HepG2 (cell line): ENCODE data around the gene CHIC2. TPM values are rescaled to one million over a fixed set of nuclear protein-coding genes. Genes with fewer than 3 reads are reported as not detected.

Experiments used
- ATAC-seq: fragments of 200-7000 bp; cut with Tn5 transposase; 3 replicates; pipeline ENCODE4 v1.9.1; 2020; ENCODE audit warnings: mild to moderate bottlenecking, moderate library complexity
- BruUV-seq: library from RNA; stranded (reverse); fragments of 400-500 nt; replicated peaks from 2 replicates; lab custom pipeline; 2021; lab: Mats Ljungman, UMichigan
- CTCF ChIA-PET: fragments of 300-600 bp; formaldehyde crosslinking; extraction: SDS; loops from one replicate; lab custom pipeline; 2021; ENCODE audit warnings: low total read pairs, inconsistent platforms, low intra/inter-chr PET ratio; lab: Yijun Ruan, JAX
- POLR2A ChIA-PET: fragments of 350-600 bp; sonication (Branson Sonifier 250); formaldehyde crosslinking; loops from one replicate; lab custom pipeline; 2020; ENCODE audit warnings: antibody characterized with exemption, inconsistent platforms; lab: Yijun Ruan, JAX
- DNase-seq: peaks from one replicate; pipeline ENCODE4 v3.0.0-alpha.2; 2015; ENCODE audit warnings: low spot score
- FAIRE-seq: peaks from 3 replicates; lab custom pipeline; 2011; peaks lifted over from hg19 to GRCh38; lab: Jason Lieb, UNC
- H2AFZ ChIP-seq: one replicate; pipeline ENCODE4 v1.6.1; 2011; ENCODE audit warnings: low read length, inconsistent platforms
- H3K27ac ChIP-seq: fragments of 300-600 bp; 3 replicates; pipeline ENCODE4 v1.8.0; 2011; ENCODE audit warnings: mixed run types, mild to moderate bottlenecking, mixed read lengths, low read length, inconsistent platforms; ENCODE audit not compliant: insufficient read depth; ENCODE audit errors: extremely low read length
- H3K27me3 ChIP-seq, 2 experiments: fragments of 200-600 bp in 1 of 2; 2 replicates in 1 of 2; 3 replicates in 1 of 2; pipeline versions ENCODE4 v1.6.0 to v1.8.0; 2011; ENCODE audit warnings: low read length in 2 of 2, mild to moderate bottlenecking in 2 of 2, moderate library complexity in 2 of 2, inconsistent platforms in 1 of 2; ENCODE audit not compliant: insufficient read depth in 2 of 2, control insufficient read depth in 1 of 2
- H3K36me3 ChIP-seq, 2 experiments: fragments of 200-600 bp in 1 of 2; replicated peaks in 1 of 2; 2 replicates in 1 of 2; 3 replicates in 1 of 2; pipeline versions ENCODE4 v1.5.1 to v1.8.0; 2011; ENCODE audit warnings: low read length in 2 of 2, inconsistent platforms in 1 of 2; ENCODE audit not compliant: insufficient read depth in 2 of 2, control insufficient read depth in 1 of 2
- H3K4me1 ChIP-seq: 2 replicates; pipeline ENCODE4 v1.5.1; 2012; ENCODE audit warnings: low read length, inconsistent platforms; ENCODE audit not compliant: insufficient read depth
- H3K4me2 ChIP-seq: 2 replicates; pipeline ENCODE4 v1.6.0; 2011; ENCODE audit warnings: low read depth, low read length, inconsistent platforms
- H3K4me3 ChIP-seq, 3 experiments: fragments of 200-600 bp in 1 of 3; sonication (generic), shearing (Covaris generic) in 1 of 3; replicated peaks in 1 of 3; 2 replicates each; pipeline ENCODE4 v1.5.1; 2011 to 2016; ENCODE audit warnings: low read length in 3 of 3, inconsistent platforms in 2 of 3, low read depth in 2 of 3, mild to moderate bottlenecking in 2 of 3, control low read depth in 1 of 3, mixed read lengths in 1 of 3; ENCODE audit not compliant: insufficient read depth in 1 of 3
- H3K79me2 ChIP-seq: one replicate; pipeline ENCODE4 v1.6.1; 2011; ENCODE audit warnings: low read length, inconsistent platforms; ENCODE audit not compliant: insufficient read depth
- H3K9ac ChIP-seq: 2 replicates; pipeline ENCODE4 v1.6.0; 2011; ENCODE audit warnings: mild to moderate bottlenecking, low read depth, low read length, inconsistent platforms; ENCODE audit not compliant: insufficient read depth
- H3K9me3 ChIP-seq: 2 replicates; pipeline ENCODE4 v1.5.1; 2012; ENCODE audit warnings: mild to moderate bottlenecking, low read length
- H4K20me1 ChIP-seq: 2 replicates; pipeline ENCODE4 v1.6.0; 2011; ENCODE audit warnings: inconsistent platforms, mild to moderate bottlenecking, low read length, moderate library complexity; ENCODE audit not compliant: insufficient read depth
- ELK4 ChIP-seq: sonication (generic); formaldehyde crosslinking; IDR thresholded peaks from 2 replicates; pipeline ENCODE4 v1.9.0; 2021; ENCODE audit warnings: missing genetic modification reagents, borderline replicate concordance
- GABPA ChIP-seq, 2 experiments: IDR thresholded peaks; 2 replicates each; pipeline ENCODE4 v1.6.1; 2011 to 2016; ENCODE audit warnings: low read depth in 2 of 2, low read length in 1 of 2, missing biosample characterization in 1 of 2, missing genetic modification characterization in 1 of 2
- KAT7 ChIP-seq: IDR thresholded peaks from 2 replicates; pipeline ENCODE4 v1.6.1; 2018; ENCODE audit warnings: borderline replicate concordance, missing compliant biosample characterization
- MYPOP ChIP-seq: sonication (generic); formaldehyde crosslinking; IDR thresholded peaks from 2 replicates; pipeline ENCODE4 v1.8.1; 2023; ENCODE audit warnings: mild to moderate bottlenecking, moderate library complexity, missing genetic modification reagents
- SPEN ChIP-seq: sonication (generic); formaldehyde crosslinking; IDR thresholded peaks from 2 replicates; pipeline ENCODE4 v1.5.1; 2020; ENCODE audit warnings: low read depth, mild to moderate bottlenecking, missing genetic modification reagents
- SRSF4 ChIP-seq: fragments of 200-400 bp; formaldehyde crosslinking; IDR thresholded peaks from one replicate; pipeline ENCODE4 v1.6.1; 2018; ENCODE audit warnings: mild to moderate bottlenecking, low read depth, low read length, moderate library complexity; ENCODE audit not compliant: poor library complexity, severe bottlenecking
- TBX2 ChIP-seq: sonication (generic); formaldehyde crosslinking; IDR thresholded peaks from 2 replicates; pipeline ENCODE4 v1.5.0; 2020; ENCODE audit warnings: missing genetic modification reagents, mild to moderate bottlenecking, borderline replicate concordance
- WIZ ChIP-seq: sonication (generic); formaldehyde crosslinking; IDR thresholded peaks from 2 replicates; pipeline ENCODE4 v1.5.1; 2020; ENCODE audit warnings: mild to moderate bottlenecking, missing genetic modification reagents
- YEATS2 ChIP-seq: sonication (generic); formaldehyde crosslinking; IDR thresholded peaks from 2 replicates; pipeline ENCODE4 v1.4.0; 2020; ENCODE audit warnings: missing genetic modification reagents, borderline replicate concordance
- ZBTB43 ChIP-seq: sonication (generic); formaldehyde crosslinking; conservative IDR thresholded peaks from 2 replicates; pipeline ENCODE4 v1.4.0; 2020; ENCODE audit warnings: missing genetic modification reagents
- ZNF33A ChIP-seq: sonication (generic); formaldehyde crosslinking; IDR thresholded peaks from 2 replicates; pipeline ENCODE4 v1.5.1; 2020; ENCODE audit warnings: missing genetic modification reagents, mild to moderate bottlenecking, moderate library complexity, borderline replicate concordance
- ZNF530 ChIP-seq: sonication (generic); formaldehyde crosslinking; IDR thresholded peaks from 2 replicates; pipeline ENCODE4 v1.5.0; 2020; ENCODE audit warnings: low read depth, mild to moderate bottlenecking, missing genetic modification reagents
- WGBS: methylation state at CpG from one replicate; pipeline ENCODE4 v1.1.6; 2017; ENCODE audit warnings: low lambda C conversion rate; 5-methylcytosine and 5-hydroxymethylcytosine counted together
- in situ Hi-C: cut with HindIII; loops from 2 replicates; pipeline ENCODE4 v1.10.0; 2017; ENCODE audit warnings: low pct_unique_long_range_greater_than_20kb; ENCODE audit not compliant: extremely low pct_ligation_motif_present
- intact Hi-C: fragments of 100-400 bp; cut with micrococcal nuclease; formaldehyde crosslinking; loops from one replicate; pipeline ENCODE4 v1.10.0; 2022; ENCODE audit not compliant: unreplicated experiment
- polyA plus RNA-seq, 8 experiments: library from polyadenylated mRNA; depleted of rRNA in 3 of 8; stranded (reverse) in 7 of 8; unstranded in 1 of 8; fragments of >200 nt; fragmentation: Illumina TruSeq in 4 of 8; extraction: Trizol in 4 of 8; gene quantifications; 2 replicates each; pipeline versions ENCODE4 v1.2.1 to v1.2.3, GENCODE V29; 2011 to 2016; ENCODE audit warnings: low read depth in 4 of 8, missing spikeins in 1 of 8, mixed read lengths in 1 of 8; ENCODE audit not compliant: insufficient read depth in 1 of 8
- total RNA-seq, 5 experiments: library from RNA; depleted of rRNA; stranded (reverse); fragments of >200 nt; fragmentation: Illumina TruSeq; extraction: Trizol; gene quantifications; 2 replicates each; pipeline ENCODE4 v1.2.3, GENCODE V29; 2016; ENCODE audit warnings: low read depth in 1 of 5
- TF ChIP-seq, protein P1 (sequence below): sonication (generic); formaldehyde crosslinking; IDR thresholded peaks from 2 replicates; pipeline ENCODE4 v1.8.1; 2023; ENCODE audit warnings: missing genetic modification reagents, mild to moderate bottlenecking, borderline replicate concordance
- TF ChIP-seq, protein P2 (sequence below): sonication (generic); formaldehyde crosslinking; IDR thresholded peaks from 2 replicates; pipeline ENCODE4 v1.4.0; 2020; ENCODE audit warnings: missing genetic modification reagents, borderline replicate concordance
- TF ChIP-seq, protein P3 (sequence below): IDR thresholded peaks from 2 replicates; pipeline ENCODE4 v1.4.0; 2020; ENCODE audit warnings: mild to moderate bottlenecking, missing genetic modification reagents

The CHIC2 gene
- total and polyA plus RNA-seq, 2 of the 13 experiments (the other 11 are each of a cell fraction or from before 2014, with no cell fraction given), result 10.0 to 17.2 TPM

GRCh38 chr4:53974561-53974960 is 89.8 kb downstream of the CHIC2 start:
- TF ChIP-seq ZBTB43, result no peak
- no peak for TF ChIP-seq ZNF530 (CRISPR knock-in tag)
- no peak for TF ChIP-seq KAT7
- TF ChIP-seq, protein P1, sequence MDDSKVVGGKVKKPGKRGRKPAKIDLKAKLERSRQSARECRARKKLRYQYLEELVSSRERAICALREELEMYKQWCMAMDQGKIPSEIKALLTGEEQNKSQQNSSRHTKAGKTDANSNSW (CRISPR knock-in tag), result no peak
- TF ChIP-seq YEATS2, result no peak
- no peak for TF ChIP-seq TBX2
- no peak for TF ChIP-seq GABPA (IDR thresholded peaks at IDR 0.05; ENCODE audit: low read depth, low read length)
- no peak for TF ChIP-seq GABPA (CRISPR knock-in tag; IDR thresholded peaks at IDR 0.05; ENCODE audit: low read depth)
- TF ChIP-seq SPEN (CRISPR knock-in tag), result no peak
- no peak for TF ChIP-seq MYPOP (CRISPR knock-in tag)
- TF ChIP-seq, protein P2, sequence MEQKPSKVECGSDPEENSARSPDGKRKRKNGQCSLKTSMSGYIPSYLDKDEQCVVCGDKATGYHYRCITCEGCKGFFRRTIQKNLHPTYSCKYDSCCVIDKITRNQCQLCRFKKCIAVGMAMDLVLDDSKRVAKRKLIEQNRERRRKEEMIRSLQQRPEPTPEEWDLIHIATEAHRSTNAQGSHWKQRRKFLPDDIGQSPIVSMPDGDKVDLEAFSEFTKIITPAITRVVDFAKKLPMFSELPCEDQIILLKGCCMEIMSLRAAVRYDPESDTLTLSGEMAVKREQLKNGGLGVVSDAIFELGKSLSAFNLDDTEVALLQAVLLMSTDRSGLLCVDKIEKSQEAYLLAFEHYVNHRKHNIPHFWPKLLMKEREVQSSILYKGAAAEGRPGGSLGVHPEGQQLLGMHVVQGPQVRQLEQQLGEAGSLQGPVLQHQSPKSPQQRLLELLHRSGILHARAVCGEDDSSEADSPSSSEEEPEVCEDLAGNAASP (CRISPR knock-in tag), result no peak
- TF ChIP-seq SRSF4, result no peak
- no peak for TF ChIP-seq WIZ
- no peak for TF ChIP-seq ELK4 (CRISPR knock-in tag)
- TF ChIP-seq, protein P3, sequence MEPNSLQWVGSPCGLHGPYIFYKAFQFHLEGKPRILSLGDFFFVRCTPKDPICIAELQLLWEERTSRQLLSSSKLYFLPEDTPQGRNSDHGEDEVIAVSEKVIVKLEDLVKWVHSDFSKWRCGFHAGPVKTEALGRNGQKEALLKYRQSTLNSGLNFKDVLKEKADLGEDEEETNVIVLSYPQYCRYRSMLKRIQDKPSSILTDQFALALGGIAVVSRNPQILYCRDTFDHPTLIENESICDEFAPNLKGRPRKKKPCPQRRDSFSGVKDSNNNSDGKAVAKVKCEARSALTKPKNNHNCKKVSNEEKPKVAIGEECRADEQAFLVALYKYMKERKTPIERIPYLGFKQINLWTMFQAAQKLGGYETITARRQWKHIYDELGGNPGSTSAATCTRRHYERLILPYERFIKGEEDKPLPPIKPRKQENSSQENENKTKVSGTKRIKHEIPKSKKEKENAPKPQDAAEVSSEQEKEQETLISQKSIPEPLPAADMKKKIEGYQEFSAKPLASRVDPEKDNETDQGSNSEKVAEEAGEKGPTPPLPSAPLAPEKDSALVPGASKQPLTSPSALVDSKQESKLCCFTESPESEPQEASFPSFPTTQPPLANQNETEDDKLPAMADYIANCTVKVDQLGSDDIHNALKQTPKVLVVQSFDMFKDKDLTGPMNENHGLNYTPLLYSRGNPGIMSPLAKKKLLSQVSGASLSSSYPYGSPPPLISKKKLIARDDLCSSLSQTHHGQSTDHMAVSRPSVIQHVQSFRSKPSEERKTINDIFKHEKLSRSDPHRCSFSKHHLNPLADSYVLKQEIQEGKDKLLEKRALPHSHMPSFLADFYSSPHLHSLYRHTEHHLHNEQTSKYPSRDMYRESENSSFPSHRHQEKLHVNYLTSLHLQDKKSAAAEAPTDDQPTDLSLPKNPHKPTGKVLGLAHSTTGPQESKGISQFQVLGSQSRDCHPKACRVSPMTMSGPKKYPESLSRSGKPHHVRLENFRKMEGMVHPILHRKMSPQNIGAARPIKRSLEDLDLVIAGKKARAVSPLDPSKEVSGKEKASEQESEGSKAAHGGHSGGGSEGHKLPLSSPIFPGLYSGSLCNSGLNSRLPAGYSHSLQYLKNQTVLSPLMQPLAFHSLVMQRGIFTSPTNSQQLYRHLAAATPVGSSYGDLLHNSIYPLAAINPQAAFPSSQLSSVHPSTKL, result no peak
- TF ChIP-seq ZNF33A (CRISPR knock-in tag), result no peak
- DNase-seq (no peak), ATAC-seq (no peak), FAIRE-seq (no peak)
- BruUV-seq, result no TSS peak
- Histone ChIP-seq H3K36me3 (no peaks in the 10 kb centered on the region), H3K4me3 (no peak overlapping the region), H3K79me2 (no peaks in the 10 kb centered on the region), H4K20me1 (no peaks in the 10 kb centered on the region), H3K27me3 (no peaks in the 10 kb centered on the region), H3K9me3 (no peaks in the 10 kb centered on the region), H3K9ac (no peak overlapping the region), H3K4me1 (no peaks in the 10 kb centered on the region), H3K27ac (no peak overlapping the region), H3K4me2 (no peak overlapping the region), H2AFZ (no peak overlapping the region)
- in situ Hi-C loops, result no loop called here
- ChIA-PET CTCF (no interaction called here), POLR2A (no interaction called here)
- intact Hi-C loops, result no loop called here
- WGBS, result 74% methylated on average over 2 of the region's 2 CpGs
